Brain microvascular endothelial cell (primary cell): ENCODE data around the gene UBE2E1.
A peak's percentile ranks its signal among the peaks of the same experiment; 100 is the strongest.

Experiments used
- DNase-seq: peaks from one replicate; pipeline ENCODE4 v3.0.0-alpha.2; 2020
- H3K27ac ChIP-seq: fragments of 250-450 bp; sonication (Bioruptor Pico); 2 replicates; pipeline ENCODE4 v1.5.1; 2020; ENCODE audit warnings: mild to moderate bottlenecking, moderate library complexity
- H3K27me3 ChIP-seq: fragments of 250-450 bp; sonication (Bioruptor Pico); replicated peaks from 2 replicates; pipeline ENCODE4 v1.5.1; 2020; ENCODE audit warnings: mild to moderate bottlenecking
- H3K36me3 ChIP-seq: fragments of 250-450 bp; sonication (Bioruptor Pico); replicated peaks from 2 replicates; pipeline ENCODE4 v1.5.1; 2020; ENCODE audit warnings: mild to moderate bottlenecking
- H3K4me3 ChIP-seq: 2 replicates; pipeline ENCODE4 v1.5.1; 2011; ENCODE audit warnings: low read depth, mild to moderate bottlenecking, control low read depth, low read length, moderate library complexity
- in situ Hi-C: cut with HindIII; loops from 2 replicates; pipeline ENCODE4 v1.10.0; 2017; ENCODE audit warnings: low sequenced_read_pairs, low pct_ligation_motif_present
- TF ChIP-seq, protein P1 (sequence below): IDR thresholded peaks from 2 replicates; pipeline ENCODE4 v1.5.1; 2011; ENCODE audit warnings: low read depth, mild to moderate bottlenecking, moderate library complexity, low read length, control low read depth, inconsistent platforms; ENCODE audit errors: missing control alignments

The UBE2E1 gene

DNA sequence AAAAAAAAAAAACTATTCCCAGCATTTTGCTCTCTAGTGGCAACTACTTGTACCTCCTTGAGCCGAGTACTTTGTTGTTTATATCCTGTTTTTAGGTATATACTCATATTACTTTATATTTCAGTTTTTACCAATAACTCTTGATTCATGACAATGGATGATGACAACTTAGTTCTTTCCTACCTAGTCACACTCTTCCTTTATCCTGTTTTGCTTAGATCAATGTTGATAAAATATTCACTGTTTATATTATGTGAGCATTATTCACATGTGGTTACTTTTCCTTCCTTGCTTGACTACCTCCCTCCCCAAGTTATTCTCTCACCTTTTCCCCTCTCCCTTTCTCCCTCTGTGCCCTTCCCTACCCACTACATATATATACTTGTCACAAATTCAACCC lies 57.3 kb downstream of the UBE2E1 start:
- TF ChIP-seq, protein P1, sequence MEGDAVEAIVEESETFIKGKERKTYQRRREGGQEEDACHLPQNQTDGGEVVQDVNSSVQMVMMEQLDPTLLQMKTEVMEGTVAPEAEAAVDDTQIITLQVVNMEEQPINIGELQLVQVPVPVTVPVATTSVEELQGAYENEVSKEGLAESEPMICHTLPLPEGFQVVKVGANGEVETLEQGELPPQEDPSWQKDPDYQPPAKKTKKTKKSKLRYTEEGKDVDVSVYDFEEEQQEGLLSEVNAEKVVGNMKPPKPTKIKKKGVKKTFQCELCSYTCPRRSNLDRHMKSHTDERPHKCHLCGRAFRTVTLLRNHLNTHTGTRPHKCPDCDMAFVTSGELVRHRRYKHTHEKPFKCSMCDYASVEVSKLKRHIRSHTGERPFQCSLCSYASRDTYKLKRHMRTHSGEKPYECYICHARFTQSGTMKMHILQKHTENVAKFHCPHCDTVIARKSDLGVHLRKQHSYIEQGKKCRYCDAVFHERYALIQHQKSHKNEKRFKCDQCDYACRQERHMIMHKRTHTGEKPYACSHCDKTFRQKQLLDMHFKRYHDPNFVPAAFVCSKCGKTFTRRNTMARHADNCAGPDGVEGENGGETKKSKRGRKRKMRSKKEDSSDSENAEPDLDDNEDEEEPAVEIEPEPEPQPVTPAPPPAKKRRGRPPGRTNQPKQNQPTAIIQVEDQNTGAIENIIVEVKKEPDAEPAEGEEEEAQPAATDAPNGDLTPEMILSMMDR: no peak
- Histone ChIP-seq H3K27ac (no peak overlapping the region), H3K4me3 (no peak overlapping the region), H3K36me3 (peaks cover 2% of the 10 kb centered on the region), H3K27me3 (no peaks in the 10 kb centered on the region)
- in situ Hi-C loops: no loop called here
- DNase-seq: no peak

- TF ChIP-seq, protein P1: no peak
- no peak for DNase-seq
- H3K36me3 ChIP-seq: peaks cover 2% of the 10 kb centered on the region
- no peak overlapping the region for H3K27ac ChIP-seq
- H3K27me3 ChIP-seq: no peaks in the 10 kb centered on the region
- in situ Hi-C loops: no loop called here
- no peak overlapping the region for H3K4me3 ChIP-seq
Observed at GRCh38 chr3:23864931-23865330, 59.2 kb downstream of the UBE2E1 start.

DNA sequence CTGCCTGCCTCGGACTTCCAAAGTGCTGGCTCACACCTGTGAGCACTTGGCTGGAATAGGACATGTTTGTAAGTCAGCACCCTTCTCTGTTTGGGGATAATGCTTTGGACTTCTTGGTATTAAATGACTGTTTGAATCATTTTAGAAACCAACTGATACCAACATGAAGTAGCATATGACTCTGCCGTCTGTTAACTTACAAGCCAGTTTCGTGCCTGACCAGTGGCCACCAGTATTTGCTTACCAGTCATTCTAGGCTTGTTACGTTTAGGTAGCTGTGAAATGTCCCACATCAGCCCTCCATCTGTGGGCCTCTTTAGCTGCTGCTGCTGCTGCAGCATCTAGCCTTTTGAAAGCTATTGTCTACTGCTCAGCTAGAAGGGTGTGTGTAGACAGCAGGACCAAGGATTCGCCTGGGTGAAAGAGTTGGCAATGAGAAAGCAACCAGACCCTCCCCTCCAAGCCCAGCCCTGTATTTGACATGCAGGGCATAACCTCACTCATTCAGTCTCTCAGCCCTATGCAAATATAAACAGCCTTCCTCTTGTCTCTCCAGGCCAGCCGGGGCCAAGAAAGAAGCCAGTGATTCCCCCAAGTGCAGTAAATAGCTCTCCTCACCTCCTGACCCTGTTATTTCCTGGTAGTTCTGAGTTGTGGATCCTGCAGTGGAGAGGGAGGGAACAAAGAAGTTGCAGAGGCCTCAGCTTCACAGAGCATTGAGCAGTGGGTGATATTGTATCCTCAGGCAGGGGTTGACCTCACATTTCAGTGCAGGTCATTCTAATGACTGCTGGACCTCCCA lies 60.0 kb downstream of the UBE2E1 start:
- Histone ChIP-seq H3K36me3 (peaks cover 2% of the 10 kb centered on the region), H3K27me3 (no peaks in the 10 kb centered on the region), H3K27ac (no peak overlapping the region), H3K4me3 (no peak overlapping the region)
- peak; percentile 25 for DNase-seq
- in situ Hi-C loops: no loop called here
- TF ChIP-seq, protein P1: no peak

DNA sequence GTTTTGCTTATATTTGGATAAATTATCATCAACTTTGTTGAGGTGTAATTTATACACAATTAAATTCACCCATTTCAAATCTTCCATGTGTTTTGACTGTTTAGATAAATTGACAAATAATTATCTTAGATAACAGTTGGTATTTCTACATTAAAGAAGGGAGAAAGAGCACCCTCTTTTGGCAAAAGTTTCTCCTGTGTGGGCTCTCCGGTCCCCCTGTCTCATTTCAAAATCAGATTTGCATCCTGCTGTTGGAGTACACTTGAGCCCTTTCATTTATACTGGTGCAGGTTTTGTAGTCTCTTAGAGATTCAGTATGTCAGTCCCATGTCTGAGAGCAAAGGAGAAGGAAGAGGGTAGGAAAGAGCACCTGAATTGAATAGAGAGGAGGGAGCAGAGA lies 61.6 kb downstream of the UBE2E1 start:
- no peak overlapping the region for H3K4me3 ChIP-seq
- TF ChIP-seq, protein P1: peak; percentile 30
- no peak for DNase-seq
- in situ Hi-C loops: no loop called here
- no peaks in the 10 kb centered on the region for H3K27me3 ChIP-seq
- no peak overlapping the region for H3K27ac ChIP-seq
- H3K36me3 ChIP-seq: no peaks in the 10 kb centered on the region

- TF ChIP-seq, protein P1: no peak
- in situ Hi-C loops: no loop called here
- H3K36me3 ChIP-seq: no peaks in the 10 kb centered on the region
- H3K27ac ChIP-seq: no peak overlapping the region
- no peak overlapping the region for H3K4me3 ChIP-seq
- DNase-seq: no peak
- no peaks in the 10 kb centered on the region for H3K27me3 ChIP-seq
Observed at GRCh38 chr3:23867838-23868237, 62.1 kb downstream of the UBE2E1 start.
